Stimulated activated CD4-positive, alpha-beta T cell treated with anti-CD3 and anti-CD28 coated beads, Interleukin-1b, Interleukin-23, amount 100 ng/mL, for 4 hours (primary cell): Measurements from ENCODE around the gene PRR7.
"Not testable (repeated sequence)": the region's sequence is repeated elsewhere in the genome, so short reads cannot be mapped to it uniquely, and the experiment has no call there.

ENCODE experiments used
- DNase-seq, 2 donors: peaks; one replicate each; pipeline ENCODE4 v3.0.0-alpha.2; 2020; ENCODE audit warnings: low read depth in 2 of 2

PRR7 gene, protein sequence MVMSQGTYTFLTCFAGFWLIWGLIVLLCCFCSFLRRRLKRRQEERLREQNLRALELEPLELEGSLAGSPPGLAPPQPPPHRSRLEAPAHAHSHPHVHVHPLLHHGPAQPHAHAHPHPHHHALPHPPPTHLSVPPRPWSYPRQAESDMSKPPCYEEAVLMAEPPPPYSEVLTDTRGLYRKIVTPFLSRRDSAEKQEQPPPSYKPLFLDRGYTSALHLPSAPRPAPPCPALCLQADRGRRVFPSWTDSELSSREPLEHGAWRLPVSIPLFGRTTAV

DNA sequence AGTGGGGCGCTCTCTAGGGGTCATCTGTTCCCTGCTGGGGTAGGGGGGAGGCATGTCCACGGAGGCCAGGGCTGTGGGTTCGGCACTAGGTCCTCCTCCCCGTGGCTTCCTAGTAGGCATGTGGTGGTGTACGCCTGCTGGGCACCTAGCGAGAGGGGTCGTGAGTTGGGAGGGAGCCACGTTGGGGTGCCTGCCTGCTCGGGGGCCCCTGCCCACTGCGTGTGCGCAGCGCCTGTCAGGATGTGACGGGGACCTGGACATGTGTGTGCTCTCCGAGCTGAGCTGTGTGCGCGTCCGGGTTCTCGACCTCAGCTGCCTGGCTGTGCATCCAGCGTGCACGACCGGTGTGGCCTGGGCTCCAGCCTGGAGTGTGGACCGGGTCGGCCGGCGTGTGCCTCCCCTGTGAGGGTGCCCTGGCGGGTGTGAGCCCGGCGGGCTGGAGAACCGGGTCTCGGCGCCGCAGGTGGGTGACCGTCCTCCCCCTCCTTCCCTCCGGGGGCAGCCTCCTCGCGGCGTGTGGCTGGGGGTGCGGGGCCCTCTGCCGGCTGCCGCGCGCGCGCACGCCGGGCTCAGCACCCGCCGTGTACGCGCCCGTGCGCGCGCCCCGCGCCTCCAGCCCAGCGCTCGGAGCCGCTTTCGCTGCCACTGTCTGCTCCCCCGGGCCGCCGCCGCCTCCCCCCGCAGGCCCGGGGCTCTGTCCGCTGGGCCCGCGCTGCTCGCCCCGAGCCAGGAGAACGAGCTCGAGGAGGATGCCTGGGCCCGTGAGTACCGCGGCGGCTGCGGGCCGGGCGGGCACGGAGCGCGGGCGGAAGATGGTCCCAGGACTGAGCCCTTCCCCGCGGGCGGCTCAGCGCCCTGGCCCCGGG is at the start of gene PRR7:
PRR7 (plus strand) TSS at position 615 of the 866 bp plus-strand sequence. CDS start 8,254 bp downstream, outside the sequence.
- DNase-seq: peak; percentile 61 to 72

DNA sequence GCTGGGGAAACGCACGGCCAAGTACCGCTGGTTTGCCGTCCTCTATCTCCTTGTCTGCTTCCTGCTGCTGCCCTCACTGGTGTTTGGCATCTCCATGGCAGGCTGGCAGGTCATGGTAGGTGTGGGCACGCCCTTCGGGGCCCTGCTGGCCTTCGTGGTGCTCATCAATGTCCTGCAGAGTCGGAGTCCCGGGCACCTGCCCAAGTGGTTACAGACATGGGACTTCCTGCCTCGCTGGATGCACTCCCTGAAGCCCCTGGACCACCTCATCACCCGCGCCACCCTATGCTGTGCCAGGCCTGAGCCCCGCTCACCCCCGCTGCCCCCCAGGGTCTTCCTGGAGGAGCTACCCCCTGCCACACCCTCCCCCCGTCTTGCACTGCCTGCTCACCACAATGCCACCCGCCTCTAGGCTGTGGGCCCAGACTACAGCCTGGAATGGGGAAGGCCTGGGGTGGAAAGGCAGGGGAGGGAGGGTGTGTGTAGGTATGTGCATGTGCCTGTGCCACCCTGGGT is 48.7 kb upstream of the PRR7 start:
- DNase-seq: no peak

DNA sequence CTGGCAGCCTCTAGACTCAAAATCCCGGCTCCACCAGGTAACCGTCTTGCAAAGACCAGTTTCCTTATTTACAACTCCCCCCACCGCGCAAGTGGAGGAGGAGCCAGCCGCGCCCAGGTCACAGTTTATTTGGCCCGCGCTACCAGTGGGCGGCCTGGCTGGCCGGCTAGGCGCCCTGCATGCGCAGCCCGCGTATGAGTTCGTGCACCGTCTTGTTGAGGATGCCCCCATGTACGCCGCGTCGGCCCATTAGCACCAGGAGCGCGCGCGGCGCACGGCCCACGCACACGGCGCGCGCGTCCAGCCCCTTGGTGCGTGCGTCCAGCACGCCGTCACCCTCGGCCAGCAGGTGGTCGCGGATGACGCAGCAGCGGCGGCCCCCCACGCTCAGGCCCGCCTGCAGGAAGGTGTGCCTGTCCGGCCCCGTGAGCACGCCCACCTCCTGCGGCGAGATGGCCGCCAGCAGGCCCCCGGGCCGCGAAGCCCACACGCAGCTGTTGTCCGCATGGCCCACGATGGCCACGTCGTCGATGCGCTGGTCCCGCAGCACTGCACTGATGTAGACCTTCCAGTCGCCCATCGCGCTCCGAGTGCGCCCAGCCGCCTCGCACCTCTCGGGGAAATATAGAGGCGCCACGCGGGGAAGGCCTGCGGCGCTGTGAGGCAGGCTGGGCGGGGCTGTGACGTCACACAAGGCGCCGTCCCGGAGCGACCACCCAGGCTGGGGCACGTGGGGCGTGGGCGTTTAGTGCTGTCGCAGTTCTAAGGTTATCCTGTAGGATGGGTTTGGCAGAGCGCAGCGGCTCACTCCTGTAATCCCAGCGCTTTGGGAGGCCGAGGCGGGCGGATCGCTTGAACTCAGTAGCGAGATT is 46.4 kb upstream of the PRR7 start, which contains the start of gene PFN3:
PFN3 (minus strand) TSS at position 665 of the 872 bp plus-strand sequence; CDS start at position 580, 85 bp downstream.
- no peak for DNase-seq

DNA sequence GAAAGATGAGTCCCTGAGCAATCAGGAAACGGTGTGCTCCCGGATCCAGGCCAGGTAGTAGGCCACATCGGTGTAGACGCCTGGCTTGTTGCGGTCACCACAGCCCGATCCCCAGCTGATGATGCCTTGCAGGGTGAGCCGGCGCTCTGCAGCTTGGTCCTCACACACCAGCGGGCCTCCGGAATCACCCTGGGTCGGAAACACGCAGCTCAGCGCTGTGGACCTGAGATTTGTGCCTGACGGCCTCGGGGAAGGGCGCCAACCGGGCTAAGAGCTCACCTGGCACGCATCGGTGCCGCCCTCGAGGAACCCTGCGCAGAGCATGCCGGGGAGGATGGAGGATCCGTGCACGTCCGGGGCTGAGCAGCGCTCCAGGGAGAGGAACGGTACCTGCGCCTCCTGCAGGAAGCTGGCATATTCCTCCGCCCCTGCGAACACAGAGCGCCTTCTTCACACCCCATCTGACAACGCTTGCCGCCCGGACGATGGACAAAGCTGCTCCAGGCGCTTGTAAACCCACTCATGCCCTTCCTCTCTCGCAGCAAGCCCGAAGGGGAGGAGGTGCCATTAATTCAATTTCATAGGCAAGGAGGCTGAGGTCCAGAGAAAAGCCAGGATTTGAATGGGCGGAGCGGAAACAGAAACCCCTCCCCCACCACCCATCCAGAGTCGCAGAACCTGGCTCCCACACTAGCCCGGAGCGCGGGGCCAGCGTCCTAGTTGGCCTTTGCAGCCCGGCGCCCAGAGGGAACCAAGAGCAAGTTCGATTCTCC is 44.2 kb upstream of the PRR7 start:
- peak; percentile 57 to 59 for DNase-seq

DNA sequence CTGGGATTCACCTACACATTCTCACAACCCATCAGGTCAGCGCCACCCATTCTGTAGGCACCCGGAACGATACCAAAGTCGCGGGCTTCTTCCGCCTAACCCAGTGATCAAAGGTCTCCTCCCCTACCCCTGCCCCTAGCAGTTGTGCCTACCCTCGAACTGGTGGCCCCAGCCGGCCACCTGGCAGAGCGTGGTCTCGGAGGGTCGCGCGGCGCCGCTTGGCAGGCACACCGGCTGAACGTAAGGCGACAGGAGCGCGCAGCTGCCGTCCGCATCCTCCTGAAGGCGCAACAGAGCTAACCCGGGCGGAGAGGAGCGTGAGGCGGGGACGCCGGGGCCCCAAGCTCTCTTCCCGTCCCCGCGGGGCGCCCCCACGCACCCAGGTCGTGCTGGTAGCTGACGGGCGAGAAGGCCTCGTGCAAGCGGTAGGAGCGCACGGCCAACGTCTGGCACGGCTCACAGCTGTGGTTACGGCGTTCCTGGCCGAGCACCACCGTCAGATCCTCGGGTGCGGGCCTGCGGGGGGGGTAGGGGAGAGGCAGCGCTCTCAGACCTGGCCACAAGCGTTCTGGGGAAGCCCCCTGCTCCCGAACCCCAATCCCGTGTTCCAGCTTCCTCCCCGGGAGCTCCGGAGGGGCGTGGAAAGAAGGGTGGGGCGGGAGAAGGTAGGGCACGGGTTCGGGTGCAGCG is 43.4 kb upstream of the PRR7 start:
- DNase-seq: no peak

DNA sequence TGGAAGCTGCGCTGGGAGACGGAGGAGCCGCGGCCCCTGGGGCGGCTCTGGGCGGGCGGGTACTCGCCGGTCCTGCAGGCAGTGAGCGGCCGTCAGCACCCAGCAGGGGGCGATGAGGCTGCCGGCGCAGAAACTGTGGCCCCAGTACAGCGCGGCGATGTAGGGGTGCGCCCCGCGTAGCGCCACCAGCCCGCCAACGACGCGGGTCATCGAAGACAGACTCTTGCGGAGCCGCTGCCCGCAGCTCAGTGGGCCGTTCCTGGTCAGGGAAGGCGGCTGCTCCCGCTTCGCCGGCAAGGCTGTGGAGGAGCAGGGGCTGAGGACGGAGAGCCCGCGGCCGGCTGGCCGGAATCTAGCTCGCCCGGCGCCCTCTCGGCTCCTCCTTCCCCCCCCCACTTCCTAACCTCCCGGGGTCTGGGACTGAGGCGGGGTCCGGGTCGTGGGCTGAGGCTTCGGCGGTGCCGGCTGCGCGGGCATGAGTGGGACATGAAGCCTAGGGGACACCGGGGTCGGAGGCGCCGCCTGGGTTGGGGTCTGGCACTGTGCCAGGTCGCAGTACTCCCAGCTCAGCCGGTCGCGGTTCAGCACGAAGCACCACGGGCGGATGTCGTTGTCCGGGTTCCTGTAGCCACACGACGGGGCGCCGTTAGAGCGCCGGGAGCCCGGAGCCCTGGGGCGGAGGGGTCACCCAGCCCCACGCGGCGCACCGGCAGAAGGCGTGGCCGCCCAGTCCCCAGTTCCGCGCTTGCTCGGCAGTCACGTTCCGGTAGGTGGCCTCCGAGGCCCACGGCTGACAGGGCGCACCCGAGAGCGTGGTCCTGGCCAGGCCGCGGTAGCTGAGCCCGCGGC is 42.6 kb upstream of the PRR7 start:
- DNase-seq: peak; percentile 77 to 79

DNA sequence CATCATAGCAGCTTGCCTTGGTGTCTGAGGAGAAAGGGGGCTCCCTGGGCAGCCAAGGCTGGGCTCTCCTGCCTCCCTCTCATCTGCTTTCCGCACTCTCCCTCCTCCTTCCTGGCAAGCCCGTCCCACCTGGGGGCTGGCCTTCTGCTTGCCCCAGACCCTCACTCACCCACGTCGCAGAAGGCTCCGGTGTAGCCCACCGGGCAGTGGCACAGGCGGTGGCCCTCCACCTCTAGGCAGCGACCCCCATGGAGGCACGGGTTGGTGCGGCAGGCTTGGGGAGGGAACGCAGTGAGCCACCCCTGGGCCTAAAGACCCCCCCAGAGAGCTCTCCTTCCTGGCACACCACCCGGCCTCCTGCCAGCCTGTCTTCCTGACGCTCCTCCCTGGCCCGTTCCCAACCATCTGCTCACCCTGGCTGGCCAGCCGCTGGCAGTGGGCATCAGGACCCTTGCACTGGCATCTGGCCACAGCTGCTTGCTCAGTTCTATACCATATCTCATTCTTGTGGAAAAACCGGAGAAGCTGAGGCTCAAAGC is 41.9 kb upstream of the PRR7 start:
- no peak for DNase-seq

DNA sequence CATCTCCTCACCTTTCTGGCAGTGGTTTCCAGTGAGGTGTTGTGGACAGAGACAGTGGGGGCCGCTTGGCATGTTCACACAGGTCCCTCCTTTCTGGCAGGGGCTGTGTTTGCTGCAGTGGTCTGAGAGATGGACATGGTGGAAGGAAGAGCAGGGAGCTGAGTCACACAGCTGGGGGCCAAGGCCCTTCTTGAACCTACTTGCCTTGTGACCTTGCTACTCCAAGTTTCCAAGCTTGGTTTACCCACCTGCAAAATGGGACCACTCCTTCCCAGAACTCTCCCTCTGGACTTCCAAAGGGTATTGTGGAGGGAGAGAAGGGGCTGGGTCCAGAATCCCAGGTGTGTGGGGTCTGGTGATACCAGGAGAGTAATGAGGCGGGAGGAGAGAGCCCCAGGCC is 41.3 kb upstream of the PRR7 start:
- DNase-seq: no peak

DNA sequence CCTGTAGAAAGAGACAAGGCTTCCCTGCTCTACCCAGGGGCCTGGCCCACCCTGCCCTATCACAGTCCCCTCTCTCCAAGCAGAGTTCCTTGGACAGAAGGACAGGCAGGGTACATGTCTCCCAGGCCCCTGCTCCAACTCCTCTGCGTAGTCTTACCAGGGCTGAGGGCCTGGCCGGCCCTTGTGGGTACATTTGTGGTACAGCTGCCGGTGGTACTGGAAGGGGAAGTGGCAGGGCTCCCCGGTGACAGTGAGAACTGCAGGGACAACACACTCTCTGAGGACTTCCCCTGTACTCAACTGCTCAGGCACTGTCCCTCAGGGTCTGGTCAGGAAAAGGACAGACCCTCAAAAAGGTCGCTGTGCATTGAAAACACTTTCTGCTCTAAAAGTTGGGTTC is 40.8 kb upstream of the PRR7 start:
- no peak for DNase-seq

DNA sequence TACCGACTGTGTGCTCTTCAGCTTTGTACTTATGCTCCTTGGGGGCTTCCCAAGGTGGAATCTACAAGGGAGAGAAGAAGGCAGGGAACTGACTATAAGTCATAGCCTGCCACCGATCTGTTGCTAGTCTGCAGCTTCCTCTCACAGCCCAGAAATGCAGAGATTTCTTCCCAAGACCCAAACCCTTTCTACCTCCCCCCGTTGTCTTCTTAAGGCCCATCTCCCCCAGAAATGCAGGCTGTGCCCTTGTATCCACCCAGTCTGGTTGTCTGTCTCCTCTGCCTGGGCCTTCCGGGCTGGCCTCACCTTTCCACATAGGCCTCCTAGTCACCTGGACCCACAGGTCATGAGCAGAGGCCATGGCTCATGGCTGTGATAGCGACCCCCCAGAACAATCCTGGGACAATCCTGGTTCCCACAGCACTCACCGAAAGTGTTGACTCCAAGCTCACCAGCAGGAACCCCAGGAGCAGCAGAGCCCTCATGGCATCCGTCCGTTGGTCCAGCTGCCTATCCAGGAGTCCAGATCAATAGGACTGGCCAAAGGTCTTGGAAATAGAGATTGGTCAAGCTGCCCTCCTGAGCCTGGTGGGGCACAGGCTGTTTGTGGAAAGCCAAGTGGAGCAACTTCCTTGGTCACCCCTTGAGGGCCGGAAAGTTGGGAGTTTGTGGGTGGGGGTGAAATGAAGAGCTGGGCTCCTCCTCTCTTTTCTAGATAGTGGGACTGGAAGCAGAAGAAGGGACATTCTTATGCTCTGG is 37.4 kb upstream of the PRR7 start, which contains the start of gene F12:
F12 (minus strand) TSS at position 522 of the 759 bp plus-strand sequence; CDS start at position 485, 37 bp downstream.
- DNase-seq: no peak

DNA sequence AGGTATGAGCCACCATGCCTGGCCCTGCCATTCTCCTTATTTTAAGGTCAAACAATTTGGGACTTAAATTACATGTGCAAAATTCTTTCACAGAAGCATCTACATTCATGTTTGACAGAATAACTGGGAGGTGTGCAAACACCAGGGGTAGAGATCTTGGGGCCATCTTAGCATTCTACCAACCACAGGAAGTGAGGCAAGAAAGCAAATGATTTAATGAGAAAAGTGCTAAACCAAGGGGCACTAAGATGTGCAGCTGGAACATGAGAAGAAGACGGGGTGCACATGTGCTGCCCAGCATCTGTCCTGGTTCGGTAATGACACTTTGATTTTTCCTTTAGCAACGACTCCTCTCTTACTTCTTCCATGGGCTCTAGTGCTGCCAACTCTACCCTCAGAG is 36.0 kb upstream of the PRR7 start:
- no peak for DNase-seq

DNA sequence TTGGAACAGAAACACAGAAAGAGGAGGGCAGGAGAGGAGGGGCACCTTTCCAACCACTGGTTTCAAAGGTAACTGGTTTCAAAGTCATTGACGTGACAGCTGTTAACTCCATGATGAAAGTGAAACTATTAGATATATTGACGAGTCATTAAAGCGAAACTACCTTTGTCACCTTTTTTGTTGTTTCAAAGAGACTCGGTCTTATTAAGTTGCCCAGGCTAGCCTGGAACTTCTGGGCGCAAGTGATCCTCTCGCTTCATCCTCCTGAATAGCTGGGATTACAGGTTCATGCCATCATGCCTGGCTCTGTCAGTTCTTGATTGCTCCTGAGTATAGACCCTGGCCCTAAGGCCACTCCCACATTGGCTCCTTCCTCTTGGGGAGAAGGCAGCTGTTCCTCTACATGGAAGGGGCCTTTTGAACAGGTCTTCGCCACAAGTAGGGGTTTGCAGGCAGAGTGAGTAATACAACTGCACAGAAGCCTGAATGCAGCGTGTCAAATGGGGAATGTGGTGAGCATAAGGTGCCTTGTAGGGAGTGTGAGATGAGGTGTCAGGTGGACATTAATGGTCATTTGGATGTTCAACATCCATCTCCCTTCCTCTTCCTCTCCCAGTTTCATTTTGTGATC is 33.9 kb upstream of the PRR7 start:
- DNase-seq: no peak

DNA sequence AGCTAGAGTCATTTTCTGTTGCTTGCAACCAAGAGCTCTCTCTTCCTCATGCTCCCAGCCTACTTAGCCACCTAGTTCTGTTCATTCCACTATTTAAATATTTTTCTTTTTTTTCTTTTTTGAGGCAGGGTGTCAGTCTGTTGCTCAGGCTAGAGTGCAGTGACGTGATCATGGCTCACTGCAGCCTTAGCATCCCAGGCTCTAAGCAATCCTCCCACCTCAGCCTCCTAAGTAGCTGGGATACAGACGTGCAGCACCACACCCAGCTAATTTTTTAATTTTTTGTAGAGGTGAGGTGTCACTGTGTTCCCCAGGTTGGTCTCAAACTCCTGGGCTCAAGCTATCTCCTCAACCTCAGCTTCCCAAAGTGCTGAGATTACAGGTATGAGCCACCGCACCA is 32.1 kb upstream of the PRR7 start:
- DNase-seq: no peak

DNA sequence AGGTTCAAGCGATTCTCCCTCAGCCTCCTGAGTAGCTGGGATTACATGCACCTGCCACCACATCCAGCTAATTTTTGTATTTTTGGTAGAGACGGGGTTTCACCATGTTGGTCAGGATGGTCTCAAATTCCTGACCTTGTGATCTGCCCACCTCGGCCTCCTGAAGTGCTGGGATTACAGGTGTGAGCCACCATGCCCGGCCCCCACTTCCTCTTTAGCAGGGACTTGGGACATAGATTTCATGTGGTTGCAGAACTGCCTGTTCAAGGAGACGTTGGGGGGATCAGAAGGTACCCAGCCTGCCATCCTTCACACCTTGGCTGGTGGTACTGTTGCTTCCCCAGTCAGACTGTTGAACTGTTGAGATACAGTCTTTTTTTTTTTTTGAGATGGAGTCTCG is 29.5 kb upstream of the PRR7 start:
- DNase-seq: not testable (repeated sequence)

DNA sequence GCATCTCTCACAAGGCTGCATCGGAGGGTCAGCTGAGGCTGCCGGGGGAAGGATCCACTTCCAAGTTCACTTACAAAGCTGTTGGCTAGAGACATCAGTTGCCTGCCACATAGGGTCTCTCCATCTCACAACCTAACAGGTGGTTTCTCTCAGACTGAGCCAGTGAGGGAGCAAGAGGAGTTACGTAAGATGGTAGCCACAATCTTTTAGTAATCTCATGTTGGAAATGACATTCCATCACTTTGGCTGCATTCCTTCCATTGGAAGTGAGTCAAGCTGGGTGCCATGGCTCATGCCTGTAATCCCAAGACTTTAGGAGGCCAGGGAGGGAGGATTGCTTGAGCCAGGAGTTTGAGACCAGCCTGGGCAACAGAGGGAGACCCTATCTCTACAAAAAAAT is 27.6 kb upstream of the PRR7 start:
- no peak for DNase-seq

DNA sequence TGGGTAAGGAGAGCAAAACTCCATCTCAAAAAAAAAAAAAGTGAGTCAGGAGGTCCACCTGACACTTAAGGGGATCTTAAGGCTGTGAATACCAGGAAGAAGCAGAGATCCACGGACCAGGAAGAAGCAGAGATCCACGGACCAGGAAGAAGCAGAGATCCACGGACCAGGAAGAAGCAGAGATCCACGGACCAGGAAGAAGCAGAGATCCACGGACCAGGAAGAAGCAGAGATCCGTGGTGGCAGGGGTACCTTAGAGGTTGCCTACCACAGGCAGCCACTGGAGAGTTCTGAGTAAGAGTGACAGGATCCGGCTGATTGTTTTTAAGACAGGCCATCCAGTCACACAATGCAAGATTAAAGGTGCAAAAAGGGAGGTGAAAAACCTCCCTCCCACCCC is 26.1 kb upstream of the PRR7 start:
- DNase-seq: not testable (repeated sequence)

DNA sequence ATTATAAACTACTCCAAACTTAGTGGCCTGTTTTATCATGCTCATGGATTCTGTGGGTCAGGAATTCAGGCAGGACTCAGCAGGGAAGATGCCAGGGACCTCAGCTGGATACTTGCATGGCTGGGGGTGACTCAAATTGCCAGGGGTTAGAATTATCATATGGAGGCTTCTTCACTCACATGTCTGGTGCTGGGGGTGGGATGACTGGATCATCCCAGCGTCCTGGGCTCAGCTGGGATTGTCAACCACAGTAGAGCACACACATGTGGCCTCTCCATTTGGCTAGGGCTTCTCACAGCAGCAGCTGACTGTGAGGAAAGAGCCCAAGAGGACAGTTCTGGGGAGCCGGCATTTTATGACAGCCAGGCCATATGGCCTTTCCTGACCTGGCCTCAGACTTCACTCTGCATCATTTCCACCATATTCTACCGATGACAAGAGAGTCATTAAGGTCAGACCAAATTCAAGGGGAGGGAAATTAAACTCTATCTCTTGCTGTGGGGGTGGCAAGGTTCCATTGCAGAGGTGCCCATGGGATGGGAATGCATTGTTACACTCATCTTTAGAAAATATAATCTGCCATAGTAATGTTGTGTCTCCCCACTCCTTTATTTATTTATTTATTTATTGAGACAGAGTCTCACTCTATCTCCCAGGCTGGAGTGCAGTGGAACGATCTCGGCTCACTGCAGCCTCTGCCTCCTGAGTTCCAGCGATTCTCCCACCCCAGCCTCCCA is 25.4 kb upstream of the PRR7 start:
- no peak for DNase-seq
